SKM-1 treated with dmso at 0.1 percent for 144 hours (cell line): ENCODE data around the gene COQ3.
A peak's percentile ranks its signal among the peaks of the same experiment; 100 is the strongest.

Experiments used
- DNase-seq: peaks from one replicate; lab custom pipeline; 2025; ENCODE audit not compliant: unreplicated experiment; lab: John Stamatoyannopoulos, UW

COQ3 gene, protein sequence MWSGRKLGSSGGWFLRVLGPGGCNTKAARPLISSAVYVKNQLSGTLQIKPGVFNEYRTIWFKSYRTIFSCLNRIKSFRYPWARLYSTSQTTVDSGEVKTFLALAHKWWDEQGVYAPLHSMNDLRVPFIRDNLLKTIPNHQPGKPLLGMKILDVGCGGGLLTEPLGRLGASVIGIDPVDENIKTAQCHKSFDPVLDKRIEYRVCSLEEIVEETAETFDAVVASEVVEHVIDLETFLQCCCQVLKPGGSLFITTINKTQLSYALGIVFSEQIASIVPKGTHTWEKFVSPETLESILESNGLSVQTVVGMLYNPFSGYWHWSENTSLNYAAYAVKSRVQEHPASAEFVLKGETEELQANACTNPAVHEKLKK

DNA sequence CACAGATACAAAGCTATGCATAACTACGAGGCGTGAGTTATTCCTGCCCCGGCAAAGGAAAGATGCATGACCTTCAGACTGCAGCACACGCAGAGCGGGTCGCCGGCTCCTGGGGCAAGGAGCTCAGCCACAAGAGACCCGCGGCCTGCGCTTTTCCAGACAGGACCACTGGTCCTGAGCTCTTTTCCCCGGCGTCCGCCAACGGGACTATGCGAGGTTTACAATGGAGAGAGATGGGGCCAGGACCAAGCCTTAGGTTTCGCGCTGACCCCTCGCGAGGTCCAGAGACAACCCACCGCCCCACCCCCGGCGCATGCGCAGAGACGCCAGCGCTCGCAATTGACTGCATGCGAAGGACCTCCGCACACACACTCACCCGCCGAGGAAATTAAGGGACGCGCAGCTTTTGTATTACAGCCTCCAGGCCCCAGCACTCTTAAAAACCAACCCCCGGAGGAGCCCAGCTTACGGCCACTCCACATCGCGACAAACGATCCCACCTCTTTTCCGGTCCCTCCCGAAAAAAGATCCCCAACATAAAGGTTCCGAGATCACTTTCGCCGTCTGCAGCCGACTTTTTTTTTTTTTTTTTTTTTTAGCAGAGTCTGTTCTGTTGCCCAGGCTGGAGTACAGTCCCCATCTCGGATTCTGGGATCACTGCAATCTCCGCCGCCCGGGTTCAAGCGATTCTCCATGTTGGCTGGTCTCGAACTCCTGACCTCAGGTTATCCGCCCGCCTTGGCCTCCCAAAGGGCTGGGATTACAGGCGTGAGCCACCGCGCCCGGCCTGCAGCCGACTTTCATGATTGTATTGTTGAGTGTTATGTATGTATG lies at the start of gene COQ3:
COQ3 (minus strand) TSS at position 498 of the 834 bp plus-strand sequence; CDS start at position 482, 16 bp downstream.
- DNase-seq, result peak; percentile 59

DNA sequence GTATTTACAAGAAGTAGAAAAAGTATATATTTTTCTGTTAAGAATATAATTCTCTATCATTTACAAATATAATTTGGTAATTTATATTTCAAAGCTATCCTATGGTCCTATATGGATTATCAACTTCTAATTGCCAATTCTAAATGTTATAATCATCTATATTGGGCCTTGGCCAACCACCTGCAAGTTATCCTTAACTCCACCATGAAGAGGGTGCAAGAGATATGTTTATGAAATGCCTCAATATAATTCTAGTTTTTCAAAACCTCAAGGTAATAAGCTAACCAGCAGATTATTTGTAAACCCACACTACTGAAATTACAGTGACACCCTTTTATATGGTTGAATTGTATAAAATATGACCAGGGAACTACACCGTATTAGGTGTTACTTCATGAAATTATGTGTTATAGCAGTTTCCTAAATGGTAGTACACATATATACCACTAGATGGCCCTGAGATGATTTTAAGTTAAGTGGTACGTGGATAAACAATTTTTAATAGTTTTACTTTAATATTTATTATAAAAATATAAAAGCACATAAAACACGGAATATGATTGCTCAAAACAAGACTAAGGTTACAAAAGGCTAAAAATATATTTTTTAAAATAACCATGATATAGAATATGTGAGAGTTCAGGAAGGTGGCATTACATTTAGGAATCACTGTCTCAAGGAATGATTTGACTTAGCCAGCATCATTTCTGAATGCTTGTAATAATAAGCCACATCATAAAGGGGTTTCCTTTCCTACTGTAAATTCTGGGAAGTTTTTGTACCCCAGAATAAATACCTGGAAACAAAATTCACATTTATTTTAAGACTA lies 40.9 kb upstream of the COQ3 start:
- peak; percentile 9 for DNase-seq

DNA sequence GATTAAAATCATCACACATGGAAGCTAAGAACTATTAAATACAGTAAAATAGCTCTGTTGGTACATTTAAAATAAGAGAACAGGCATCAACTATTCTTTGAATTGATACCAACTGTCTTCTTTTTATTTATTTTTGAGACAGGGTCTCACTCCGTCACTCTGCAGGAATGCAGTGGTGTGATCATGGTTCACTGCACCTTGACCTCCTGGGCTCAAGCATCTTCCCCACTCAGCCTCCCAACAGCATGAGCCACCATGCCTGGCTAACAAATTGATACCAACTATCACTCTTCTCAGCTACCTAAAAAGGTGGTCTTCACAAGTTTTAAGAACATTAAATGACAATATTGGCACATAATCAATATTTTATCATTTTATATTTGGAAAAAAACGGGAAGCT lies 38.9 kb upstream of the COQ3 start:
- DNase-seq, result no peak

DNA sequence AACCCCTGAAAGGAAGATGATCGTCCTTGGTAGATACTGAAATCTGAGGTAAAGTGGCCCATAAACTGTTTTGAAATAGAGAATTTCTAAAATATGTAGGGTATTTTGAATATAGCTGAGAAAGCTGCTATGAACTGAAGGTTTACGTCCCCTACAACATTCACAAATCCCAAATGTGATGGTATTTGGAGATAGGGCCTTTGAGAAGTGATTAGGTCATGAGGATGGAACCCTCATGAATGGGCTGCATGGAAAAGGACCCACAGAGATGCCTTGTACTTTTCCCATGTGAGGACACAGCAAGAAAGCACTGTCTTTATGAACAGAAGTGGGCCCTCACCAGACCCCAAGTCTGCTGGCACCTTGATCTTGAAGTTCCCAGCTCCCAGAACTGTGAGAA lies 37.9 kb upstream of the COQ3 start:
- no peak for DNase-seq

DNA sequence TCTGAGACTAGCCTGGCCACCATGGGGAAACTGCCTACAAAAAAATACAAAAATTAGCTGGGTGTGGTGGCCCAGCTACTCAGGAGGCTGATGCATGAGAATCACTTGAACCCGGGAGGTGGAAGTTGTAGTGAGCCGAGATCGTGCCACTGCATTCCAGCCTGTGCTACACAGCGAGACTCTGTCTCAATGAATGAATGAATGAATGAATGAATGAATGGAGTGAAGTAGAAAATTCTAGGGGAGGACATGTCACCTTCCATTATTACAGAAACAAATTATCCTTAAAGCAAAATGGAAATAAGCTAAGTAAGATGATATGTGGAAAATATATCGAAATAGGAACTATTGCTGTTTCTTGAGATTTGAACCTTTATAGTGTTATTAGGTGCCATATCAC lies 34.0 kb upstream of the COQ3 start:
- no peak for DNase-seq

DNA sequence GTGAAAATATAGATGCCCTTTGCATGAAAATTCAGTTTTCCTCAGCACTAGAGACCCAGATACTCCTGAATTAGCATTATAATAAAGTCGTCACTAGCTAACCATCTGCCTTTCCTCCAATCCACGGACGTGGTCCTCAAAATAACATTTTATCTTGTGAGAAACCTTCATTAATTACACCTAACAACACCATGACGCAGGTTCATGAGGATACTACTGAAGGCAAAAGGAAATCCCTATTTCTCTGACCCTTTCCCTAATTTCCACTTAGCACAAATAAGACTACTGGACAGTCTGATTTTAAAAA lies 32.4 kb upstream of the COQ3 start:
- no peak for DNase-seq

DNA sequence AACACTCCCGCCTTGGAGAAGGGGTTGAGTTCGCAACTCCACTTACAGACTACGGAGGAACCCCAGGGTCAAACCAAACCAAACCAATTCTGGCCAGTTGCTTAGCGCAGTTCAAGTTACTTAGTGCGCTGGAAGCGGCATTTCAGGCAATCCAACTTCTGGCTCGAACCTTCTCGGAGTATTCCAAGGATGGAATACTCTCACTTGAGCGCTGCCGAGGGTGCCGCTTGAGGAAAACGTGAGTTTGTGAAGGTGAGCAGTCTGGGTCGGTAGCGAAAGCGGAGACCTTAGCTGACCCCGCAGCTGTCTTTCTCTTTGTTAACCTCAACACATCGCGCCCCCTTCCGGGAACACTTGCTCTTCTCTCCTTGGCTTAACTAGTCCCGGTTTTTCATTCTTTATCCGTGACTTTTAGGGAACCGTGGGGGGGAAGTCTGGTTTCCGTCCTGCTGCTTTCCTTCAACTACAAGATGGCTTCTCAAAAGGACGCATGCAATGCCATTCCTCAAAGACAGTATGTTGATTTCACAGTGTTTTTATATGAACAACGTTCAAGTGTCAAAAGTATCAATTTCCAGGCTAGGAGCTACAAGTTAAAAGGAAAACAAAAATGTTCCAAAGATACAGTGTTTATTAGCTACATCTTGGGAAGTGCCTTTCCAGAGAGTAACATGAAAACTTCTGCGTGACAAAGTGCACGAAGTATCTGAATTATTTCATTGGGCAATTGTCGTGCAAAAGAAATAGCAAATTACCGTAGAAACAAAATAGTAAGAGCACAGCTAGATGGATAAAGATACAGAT lies 31.9 kb upstream of the COQ3 start:
- peak; percentile 88 for DNase-seq

DNA sequence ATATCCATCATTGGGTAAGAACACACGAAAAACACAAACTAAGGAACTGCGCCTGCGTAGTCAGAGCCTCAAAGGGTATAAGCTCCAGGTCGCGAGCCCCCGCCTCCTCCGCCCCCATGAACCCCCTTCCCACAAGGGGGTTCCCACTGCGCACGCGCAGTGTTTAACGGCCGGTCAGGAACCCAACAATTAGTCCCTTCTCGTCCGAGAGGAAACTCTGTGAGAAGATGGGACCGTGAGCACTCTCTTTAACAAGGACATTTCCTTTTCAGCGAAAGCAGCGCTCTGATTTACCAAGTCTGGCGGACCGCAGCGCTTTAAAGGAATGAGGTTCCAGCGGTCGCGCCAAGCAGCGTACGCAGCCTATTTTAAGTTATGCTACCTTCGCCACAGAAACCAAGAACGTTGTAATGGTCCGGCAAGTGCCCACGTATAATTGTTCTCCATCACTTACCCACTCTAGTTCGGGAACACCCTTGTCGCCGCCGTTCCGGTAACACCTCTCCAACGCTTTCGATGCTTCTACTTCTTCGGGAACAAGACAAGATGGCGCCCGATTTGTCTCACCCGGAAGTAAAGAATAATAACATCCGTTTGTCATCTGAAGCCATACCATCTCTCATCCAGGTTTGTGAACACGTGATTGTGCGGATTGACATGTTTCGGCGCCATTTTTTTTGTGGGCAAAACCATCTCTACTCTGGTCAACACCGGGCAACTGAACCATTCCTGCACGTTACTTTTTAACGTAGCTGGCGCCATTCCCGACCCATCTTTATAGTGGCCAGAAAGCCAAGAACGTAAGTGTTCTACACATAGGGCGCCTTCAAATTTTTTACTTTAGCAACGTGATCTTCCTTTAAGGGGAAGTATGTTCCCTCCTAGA lies 31.0 kb upstream of the COQ3 start, which contains the start of gene PNISR:
PNISR (minus strand) TSS at position 548 of the 886 bp plus-strand sequence. CDS start 10,649 bp downstream, outside the sequence.
- peak; percentile 94 for DNase-seq

DNA sequence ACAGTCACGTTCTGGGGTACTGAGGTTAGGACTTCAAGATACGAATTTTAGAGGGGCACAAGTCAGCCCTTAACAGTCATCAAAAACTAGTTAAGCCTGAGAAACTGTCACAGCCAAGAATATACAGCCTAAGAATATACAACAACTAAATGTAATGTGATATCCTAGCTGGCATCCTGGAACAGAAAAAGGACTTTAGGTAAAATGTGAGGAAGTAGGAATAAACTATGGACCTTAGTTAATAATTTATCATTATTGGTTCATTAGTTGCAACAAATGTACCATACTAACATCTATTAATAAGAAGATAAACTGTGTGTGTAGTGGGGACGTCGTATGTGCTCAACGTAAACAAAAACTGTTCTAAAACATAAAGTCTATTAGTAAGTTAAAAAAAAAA lies 30.0 kb upstream of the COQ3 start:
- no peak for DNase-seq

DNA sequence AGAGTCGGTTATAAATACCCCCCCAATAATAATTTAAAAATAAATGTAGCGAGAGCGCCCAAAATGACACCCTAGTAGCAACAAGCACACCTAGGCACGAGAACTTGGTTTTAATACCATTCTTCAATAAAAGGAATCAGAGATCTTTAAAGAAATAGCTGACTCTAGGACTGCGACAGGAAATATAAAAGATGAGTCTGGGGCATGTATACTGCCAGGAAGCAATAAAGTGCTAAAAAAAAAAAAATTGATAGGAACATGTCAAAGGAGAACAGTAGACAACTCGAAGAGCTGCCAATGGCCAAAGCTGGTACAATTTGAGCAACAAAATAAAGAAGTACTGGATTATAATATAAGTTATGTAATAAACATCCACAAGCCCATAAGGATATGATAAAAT lies 28.9 kb upstream of the COQ3 start:
- no peak for DNase-seq

DNA sequence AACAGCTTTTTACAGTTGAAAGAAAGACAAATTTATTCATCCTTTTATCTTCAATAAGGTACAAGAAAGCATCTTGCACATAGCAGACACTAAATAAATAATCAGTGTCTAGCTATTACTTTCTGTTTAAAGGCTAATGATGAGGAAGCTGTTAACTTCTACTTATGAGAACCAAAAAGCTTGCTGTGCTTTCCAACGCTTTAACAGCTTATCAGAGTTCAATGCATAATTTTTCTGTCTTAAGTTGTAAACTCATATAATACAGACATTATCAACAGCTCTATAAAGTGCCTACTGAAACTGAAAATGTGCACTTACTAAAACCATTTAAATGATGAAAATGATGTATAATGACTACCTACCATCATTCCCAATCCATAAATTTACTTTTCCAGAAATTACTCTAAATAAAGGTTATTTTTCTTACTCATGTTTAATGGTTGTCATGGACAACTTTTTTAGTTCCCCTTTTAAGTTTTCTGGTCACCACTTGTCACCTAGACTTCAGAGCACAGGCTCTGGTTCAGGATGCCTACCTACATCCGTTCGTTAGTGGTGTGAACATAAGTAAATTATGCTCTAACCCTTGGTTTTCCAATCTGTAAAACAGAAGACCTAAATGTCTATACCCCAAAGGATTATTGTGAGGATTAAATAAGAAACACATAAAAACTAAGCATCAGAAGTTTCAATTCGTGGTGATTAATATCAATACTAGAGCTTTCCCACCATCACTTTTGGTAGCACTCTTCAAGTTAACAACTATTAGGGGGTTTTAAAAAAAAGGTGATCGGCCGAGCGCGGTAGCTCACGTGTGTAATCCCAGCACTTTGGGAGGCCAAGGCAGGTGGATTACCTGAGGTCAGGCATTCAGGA lies 23.1 kb upstream of the COQ3 start:
- DNase-seq, result no peak

DNA sequence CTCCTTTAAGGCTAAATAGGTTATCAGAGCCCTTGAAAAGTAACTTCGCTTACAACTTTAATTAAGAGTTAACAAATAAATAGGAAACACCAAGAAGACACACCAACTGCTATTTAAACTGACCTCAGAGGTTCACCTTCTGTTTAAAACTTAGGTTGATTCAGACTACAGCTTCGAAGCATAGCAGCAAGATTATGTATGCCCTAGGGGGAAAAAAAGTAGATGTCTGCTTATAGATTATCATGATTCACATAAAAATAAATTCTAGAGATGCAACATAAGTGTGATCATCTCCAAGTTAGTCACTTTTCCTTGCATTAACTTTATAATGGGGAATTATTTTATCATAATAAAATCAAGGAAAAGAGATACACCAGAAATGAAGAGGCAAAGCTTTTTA lies 22.2 kb upstream of the COQ3 start:
- DNase-seq, result no peak

DNA sequence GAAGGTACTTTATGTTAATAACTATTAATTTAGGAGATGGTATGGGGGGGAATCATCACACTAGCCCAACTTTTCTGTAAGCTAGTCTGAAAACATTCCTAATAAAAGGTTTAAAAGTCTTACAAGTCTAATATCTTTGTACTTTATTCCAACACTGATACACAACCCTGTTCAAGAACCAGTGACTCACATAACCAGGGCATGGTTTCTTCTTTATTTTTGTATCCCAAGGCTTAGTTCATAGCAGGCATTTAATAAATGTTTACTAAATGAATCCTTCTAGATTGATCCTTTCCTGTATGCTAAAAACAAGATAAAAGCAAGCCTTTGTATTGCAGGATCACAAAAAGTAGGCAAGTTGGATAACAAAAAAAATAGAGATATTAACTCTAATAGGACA lies 21.5 kb upstream of the COQ3 start:
- DNase-seq, result no peak

DNA sequence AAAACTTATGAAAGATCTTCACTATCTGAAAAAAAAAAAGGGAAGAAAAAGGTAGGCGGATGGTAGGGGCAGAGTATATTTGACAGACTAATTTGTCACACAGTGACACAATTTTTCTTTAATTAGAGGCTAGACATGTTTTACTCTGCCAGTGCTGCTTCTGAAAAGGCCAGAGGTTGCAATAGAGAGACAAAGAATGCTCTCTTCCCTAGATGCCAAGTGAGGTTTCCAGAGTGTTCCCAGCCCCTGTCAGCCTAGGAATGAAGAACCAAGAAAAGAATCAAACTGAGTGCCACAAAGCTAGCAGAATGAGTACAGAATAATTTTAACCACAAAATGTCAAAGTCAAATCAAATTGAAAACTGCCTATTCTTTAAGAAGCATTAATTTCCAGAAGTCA lies 18.1 kb upstream of the COQ3 start:
- DNase-seq, result no peak

DNA sequence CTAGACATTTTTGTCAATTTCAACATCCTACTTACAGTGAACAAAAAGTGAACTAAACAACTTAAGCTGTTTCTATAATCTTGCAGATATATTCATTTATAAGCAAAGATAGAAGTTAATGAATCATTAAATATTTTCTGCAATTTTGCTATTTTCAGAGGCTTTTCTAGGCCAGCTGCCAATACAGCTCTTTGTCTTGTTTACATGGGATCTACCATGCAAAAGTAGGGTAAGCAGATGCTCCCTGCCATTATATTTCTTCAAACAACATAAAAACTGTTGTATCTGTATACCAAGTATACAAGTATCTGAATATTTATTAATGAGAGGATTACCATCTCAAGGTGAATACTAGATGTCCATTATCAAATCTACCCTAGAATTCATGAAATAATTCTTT lies 15.7 kb upstream of the COQ3 start:
- DNase-seq, result no peak

DNA sequence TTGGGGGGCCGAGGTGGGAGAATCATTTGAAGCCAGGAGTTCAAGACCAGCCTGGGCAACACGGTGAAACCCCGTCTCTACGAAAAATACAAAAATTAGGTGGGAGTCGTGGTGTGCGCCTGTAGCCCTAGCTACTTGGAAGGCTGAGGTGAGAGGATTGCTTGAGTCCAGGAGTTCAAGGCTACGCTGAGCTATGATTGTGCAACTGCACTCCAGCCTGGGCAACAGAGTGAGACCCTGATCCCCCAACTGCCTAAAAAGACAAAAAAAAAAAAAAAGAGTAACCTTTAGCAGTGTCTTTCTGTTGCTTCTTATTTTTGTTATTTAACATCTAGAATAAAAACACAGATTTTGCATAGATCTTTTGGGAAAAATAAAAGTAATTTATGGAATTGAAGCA lies 13.1 kb upstream of the COQ3 start:
- no peak for DNase-seq

DNA sequence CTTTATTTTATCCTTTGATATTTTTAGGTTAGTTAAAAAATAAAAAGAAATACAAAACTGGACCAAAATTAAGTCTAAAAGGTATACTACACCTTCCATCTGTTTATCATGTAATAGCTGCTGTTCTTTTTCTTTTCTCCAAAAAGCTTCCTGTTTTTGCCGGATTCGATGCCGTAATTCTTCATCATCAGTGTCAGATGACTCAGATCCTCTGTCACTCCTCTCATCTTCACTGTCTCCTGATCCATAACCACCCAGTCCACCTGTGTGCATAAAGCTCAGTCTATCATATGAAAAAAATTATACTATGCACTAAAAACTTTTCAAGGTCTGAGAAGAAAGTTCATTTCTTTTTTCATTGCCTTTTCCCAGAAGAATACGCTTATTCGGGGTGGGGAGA lies 8.5 kb upstream of the COQ3 start:
- no peak for DNase-seq

DNA sequence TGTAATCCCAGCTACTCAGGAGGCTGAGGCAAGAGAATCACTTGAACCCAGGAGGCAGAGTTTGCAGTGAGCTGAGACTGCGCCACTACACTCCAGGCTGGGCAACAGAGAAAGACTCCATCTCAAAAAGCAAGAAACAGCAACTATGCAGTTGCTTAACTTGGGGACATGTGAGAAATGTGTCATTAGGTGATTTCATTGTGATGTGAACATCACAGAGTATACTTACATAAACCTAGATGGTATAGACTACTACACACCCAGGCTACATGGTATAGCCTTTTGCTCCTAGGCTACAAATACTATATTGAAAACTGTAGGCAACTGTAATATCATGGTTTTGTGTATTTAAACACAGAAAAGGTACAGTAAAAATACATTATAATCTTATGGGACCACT lies 3.3 kb upstream of the COQ3 start:
- DNase-seq, result no peak

DNA sequence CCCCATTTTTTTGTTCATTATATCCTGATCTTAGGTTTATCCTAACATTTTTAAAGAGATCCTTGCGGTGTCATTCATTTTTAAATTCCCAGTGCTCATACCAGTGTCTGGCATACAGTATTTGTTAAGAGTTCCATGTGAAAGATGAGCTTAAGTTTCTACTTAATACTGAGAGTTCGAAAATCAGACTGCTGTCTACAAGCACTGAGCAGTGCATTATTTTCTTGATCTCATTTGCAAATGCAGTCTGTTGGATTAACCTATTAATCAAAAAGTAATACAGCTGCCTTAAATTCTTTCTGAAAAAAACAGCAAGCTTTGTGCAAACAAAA lies 663 bp downstream of the COQ3 start:
- DNase-seq, result no peak
